ENCODE measurements around the gene RAI1.
"Not testable (repeated sequence)": the region's sequence is repeated elsewhere in the genome, so short reads cannot be mapped to it uniquely, and the experiment has no call there.

The RAI1 gene

DNA sequence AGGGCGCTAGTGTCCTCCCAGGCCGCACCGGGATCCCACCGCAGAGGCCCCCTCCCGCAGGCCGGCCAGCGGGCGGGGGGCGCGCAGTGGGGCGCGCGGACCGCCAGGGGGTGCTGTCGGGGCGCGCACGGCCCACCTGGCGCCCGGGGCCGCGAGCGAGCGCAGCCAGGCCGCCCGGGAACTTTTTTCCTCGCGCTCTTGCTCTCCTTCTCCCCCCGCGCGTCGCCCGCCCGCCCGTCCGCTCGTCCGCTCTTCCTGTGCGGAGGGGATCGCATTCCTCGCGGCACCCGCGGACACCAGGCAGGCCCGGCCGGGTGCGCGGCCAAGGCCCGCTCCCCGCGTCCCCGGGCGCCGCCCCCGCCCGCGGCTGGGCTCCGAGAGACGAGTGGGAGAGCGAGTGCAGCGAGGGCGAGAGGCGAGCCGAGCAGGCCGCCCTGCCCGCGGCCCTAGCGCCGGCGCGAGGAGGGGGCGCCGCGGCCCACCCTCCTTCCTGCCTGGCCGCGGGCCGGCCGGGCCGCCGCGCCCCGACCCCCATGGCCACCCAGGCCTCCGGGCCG is at the start of gene RAI1:
TSS of gene RAI1 (plus strand) at position 272 of the 557 bp plus-strand sequence. CDS start 111,491 bp downstream, outside the sequence.
- DNase-seq (ENCODE audit: low read depth, low spot score), result no peak

GRCh38 chr17:17632690-17633089 is 48.6 kb upstream of the RAI1 start:
- DNase-seq (ENCODE audit: low read depth, low spot score), result not testable (repeated sequence)

- no peak for DNase-seq (ENCODE audit: low read depth, low spot score)
These were observed 47.9 kb upstream of the RAI1 start for GRCh38 chr17:17633310-17633709.

GRCh38 chr17:17635126-17635525 is 46.1 kb upstream of the RAI1 start:
- no peak for DNase-seq (ENCODE audit: low read depth, low spot score)

DNA sequence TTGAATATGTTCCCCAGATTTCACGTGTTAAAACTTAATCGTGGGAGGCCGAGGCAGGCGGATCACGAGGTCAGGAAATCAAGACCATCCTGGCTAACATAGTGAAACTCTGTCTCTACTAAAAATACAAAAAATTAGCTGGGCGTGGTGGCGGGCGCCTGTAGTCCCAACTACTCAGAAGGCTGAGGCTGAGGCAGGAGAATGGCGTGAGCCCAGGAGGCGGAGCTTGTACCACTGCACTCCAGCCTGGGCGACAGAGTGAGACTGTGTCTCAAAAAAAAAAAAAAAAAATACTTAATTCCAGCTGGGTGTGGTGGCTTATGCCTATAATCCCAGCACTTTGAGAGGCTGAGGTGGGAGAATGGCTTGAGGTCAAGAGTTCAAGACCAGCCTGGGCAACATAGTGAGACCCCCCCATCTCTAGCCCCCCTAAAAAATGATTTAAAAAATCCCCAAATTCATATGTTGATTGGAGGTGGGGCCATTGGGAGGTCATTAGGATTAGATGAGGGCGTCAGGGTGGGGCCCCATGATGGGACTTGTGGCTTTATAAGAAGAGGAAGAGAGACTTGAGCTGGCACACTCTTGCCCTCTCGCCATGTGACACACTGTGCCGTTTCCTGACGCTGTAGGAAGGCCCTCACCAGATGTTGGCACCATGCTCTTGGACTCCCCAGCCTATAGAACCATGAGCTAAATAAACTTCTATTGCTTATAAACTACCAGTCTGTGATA is 45.6 kb upstream of the RAI1 start:
- DNase-seq (ENCODE audit: low read depth, low spot score), result not testable (repeated sequence)

GRCh38 chr17:17636272-17636885 is 44.9 kb upstream of the RAI1 start:
- DNase-seq (ENCODE audit: low read depth, low spot score), result no peak

DNA sequence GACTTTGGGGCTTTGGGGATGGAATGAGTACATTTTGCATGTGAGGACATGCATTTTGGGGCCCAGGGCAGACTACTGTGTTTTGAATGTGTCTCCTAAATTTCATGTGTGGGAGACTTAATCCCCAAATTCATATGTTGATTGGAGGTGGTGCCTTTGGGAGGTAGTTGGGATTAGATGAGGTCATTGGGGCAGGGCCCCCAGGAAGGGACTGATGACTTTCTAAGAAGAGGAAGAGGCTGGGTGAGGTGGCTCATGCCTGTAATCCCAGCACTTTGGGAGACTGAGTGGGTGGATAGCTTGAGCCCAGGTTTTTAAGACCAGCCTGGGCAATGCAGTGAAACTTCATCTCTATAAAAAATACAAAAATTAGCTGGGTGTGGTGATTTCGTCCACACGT is 42.8 kb upstream of the RAI1 start:
- DNase-seq (ENCODE audit: low read depth, low spot score), result no peak

- not testable (repeated sequence) for DNase-seq (ENCODE audit: low read depth, low spot score)
These were observed 41.5 kb upstream of the RAI1 start for GRCh38 chr17:17639661-17640270.

GRCh38 chr17:17641621-17642409 is 39.4 kb upstream of the RAI1 start:
- peak; percentile 72 for DNase-seq (ENCODE audit: low read depth, low spot score)

GRCh38 chr17:17645148-17645547 is 36.1 kb upstream of the RAI1 start:
- DNase-seq (ENCODE audit: low read depth, low spot score), result not testable (repeated sequence)

- DNase-seq (ENCODE audit: low read depth, low spot score), result no peak
These were observed 35.3 kb upstream of the RAI1 start for GRCh38 chr17:17645961-17646360.

DNA sequence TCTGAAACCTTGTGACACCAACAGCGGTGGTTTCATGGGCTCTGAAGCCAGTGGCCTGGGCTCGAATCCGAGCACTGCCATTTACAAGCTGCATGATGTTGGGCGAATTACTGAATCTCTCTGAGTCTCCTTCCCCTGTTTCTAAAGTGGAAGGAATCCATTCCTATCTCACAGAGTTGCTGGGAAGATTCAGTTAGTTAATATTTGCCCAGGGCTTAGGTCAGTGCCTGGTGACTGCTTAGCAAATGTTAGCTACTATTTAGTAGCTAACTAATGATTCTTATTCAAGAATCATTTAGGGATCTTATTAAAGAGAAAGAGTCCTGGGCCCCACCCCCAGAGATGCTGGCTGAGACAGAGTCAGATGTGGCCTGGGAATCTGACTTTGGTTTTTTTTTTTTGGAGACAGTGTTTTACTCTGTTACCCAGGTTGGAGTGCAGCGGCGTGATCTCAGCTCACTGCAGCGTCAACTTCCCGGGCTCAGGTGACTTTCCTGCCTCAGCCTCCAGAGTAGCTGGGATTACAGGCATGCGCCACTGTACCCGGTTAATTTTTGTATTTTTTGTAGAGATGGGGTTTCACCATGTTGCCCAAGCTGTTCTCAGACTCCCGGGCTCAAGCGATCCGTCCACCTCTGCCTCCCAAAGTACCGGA is 33.6 kb upstream of the RAI1 start:
- DNase-seq (ENCODE audit: low read depth, low spot score), result no peak

GRCh38 chr17:17648762-17649161 is 32.5 kb upstream of the RAI1 start:
- DNase-seq (ENCODE audit: low read depth, low spot score), result no peak

DNA sequence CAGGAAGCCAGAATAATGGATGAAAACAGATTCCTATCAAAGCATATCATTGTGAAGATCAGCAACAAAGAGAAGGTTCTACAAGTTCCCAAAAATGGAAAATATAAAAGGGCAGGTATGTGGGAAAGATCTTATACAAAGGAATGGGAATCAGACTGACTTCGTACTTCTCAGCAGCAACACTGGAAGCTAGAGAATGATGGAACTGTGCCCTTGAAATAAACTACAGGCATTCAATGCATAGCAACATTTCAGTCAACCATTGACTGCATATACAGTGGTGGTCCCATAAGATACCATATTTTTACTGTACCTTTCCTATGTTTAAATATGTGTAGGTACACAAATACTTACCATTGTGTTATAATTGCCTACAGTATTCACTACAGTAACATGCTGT is 30.3 kb upstream of the RAI1 start:
- DNase-seq (ENCODE audit: low read depth, low spot score), result no peak

DNA sequence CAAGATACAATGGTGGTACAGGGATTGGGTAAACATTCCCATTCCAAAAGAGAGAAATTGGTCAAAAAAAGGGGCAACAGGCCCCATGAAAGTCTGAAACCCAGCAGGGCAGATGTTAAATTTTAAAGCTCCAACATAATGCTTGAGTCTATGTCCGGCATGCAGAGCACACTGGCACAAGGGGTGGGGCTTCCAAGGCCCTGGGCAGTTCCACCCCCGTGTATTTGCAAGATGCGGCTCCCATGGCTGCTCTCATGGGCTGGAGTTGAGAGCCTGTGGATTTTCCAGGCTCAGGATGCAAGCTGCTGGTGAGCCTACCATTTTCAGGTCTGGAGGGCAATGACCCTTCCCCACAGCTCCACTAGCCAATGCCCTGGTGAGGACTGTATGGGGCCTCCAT is 27.9 kb upstream of the RAI1 start:
- no peak for DNase-seq (ENCODE audit: low read depth, low spot score)

DNA sequence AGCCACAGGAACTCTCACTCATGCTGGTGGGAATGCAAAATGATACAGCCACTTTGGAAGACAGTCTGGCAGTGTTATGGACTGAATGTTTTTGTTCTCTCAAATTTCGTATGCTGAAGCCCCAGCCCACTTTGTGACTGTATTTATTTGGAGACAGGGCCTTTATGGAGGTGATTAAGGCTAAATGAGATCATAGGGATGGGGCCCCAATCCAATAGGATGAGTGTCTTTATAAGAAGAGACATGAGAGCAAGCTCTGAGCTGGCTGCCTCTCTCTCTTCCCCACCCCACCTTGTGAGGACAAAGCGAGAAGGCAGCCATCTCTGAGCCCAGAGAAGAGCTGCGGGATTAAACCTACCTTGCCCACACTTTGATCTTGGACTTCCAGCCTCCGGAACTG is 21.9 kb upstream of the RAI1 start:
- no peak for DNase-seq (ENCODE audit: low read depth, low spot score)

DNA sequence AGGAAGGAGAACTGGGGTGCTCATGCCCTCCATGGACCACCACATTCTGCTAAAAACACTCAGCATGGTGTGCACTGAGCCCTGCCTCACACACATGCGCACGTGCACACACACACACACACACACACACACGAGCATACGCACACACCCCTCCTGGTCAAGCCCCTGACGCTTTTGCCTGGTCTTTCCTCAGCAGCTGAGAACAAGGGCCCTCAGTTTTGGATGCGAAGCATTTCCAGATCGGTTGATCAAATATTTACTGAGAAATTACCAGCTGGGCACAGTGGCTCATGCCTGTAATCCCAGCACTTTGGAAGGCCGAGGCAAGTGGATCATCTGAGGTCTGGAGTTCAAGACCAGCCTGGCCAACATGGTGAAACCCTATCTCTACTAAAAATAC is 20.1 kb upstream of the RAI1 start:
- no peak for DNase-seq (ENCODE audit: low read depth, low spot score)

DNA sequence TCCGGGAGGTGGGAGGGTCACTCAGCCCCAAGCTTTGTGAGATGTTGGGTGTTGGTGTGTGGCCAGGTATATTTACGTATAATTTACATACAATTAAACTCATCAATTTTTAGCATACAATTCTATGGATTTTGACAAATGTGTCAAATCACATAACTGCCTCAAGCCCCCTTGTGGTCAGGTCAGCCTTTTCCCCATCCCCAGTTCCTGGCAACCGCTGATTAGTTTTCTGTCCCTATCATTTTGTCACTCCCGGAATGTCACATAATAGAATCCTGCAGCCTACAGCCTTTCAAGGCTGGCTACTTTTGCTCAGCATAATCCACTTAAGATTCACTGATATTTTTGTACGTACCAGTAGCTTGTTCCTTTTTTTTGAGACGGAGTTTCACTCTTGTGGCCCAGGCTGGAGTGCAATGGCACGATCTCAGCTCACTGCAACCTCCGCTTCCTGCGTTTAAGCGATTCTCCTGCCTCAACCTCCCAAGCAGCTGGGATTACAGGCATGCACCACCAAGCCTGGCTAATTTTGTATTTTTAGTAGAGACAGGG is 19.3 kb upstream of the RAI1 start:
- no peak for DNase-seq (ENCODE audit: low read depth, low spot score)

DNA sequence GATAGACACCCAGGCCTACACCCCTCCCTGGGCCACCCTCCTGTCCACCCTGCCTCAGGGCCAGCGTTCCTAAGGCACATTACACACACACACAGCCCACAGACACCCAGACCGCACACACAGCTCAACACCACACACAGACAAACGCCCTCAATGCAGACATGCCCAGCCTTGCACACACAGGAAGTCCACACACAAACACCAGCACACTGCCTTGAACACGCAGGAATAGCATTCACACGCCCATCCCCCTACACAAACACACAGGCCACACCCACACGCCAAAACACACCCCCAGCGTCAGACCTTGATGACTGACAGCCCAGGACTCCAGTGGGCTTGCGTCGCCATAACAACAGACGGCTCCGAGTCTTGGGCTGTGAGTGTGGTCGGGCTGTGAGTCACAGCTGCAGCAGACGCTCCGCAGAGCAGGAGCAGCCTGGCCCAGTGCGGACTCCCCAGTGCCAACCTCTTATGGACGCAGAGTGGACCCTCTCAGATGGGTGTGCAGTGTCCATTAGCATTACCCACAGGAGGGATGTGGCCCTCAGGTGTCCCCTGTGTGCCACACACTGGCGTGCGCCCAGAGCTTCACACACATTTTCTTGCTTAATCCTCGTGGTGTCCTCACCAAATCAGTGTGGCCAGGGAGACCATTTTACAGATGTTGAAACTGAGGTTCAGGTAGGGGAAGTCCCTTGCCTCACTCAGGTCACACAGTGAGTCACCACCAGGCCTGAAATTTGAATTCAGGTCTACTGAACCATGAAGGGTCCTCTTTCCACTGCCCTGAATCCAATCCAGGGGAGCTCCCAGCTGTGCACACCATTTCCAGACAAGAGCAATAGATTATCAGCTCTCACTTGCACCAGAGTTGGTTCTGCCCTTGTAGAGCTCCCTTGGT is 17.8 kb upstream of the RAI1 start:
- DNase-seq (ENCODE audit: low read depth, low spot score), result peak; percentile 57

DNA sequence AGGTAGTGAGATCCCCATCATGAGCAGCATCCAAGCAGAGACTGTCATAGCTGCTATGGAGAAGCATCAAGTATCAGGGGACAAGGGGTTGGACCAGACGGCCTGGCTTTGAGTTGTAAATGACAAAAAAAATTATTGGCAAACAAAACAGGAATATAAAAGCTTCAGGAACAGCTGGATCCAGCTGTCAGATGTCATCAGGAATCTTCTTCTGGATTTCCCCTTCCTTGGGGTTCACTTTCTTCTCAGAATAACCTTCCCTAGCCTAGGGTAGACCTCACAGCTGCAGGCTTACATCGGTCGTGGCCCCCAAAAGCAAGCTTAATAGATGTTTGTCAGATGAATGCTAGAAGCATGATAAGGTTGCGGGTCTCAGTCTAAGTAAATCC is 17.2 kb upstream of the RAI1 start:
- no peak for DNase-seq (ENCODE audit: low read depth, low spot score)

Data from iPS DF 19.7 (cell line).